Glomerular visceral epithelial cell (primary cell): ENCODE measurements around the gene RRP12.
"Not testable (repeated sequence)": the region's sequence is repeated elsewhere in the genome, so short reads cannot be mapped to it uniquely, and the experiment has no call there.

Experiments used
- DNase-seq: peaks from one replicate; pipeline ENCODE4 v3.0.0-alpha.2; 2016; ENCODE audit errors: extremely low spot score

Gene RRP12, protein sequence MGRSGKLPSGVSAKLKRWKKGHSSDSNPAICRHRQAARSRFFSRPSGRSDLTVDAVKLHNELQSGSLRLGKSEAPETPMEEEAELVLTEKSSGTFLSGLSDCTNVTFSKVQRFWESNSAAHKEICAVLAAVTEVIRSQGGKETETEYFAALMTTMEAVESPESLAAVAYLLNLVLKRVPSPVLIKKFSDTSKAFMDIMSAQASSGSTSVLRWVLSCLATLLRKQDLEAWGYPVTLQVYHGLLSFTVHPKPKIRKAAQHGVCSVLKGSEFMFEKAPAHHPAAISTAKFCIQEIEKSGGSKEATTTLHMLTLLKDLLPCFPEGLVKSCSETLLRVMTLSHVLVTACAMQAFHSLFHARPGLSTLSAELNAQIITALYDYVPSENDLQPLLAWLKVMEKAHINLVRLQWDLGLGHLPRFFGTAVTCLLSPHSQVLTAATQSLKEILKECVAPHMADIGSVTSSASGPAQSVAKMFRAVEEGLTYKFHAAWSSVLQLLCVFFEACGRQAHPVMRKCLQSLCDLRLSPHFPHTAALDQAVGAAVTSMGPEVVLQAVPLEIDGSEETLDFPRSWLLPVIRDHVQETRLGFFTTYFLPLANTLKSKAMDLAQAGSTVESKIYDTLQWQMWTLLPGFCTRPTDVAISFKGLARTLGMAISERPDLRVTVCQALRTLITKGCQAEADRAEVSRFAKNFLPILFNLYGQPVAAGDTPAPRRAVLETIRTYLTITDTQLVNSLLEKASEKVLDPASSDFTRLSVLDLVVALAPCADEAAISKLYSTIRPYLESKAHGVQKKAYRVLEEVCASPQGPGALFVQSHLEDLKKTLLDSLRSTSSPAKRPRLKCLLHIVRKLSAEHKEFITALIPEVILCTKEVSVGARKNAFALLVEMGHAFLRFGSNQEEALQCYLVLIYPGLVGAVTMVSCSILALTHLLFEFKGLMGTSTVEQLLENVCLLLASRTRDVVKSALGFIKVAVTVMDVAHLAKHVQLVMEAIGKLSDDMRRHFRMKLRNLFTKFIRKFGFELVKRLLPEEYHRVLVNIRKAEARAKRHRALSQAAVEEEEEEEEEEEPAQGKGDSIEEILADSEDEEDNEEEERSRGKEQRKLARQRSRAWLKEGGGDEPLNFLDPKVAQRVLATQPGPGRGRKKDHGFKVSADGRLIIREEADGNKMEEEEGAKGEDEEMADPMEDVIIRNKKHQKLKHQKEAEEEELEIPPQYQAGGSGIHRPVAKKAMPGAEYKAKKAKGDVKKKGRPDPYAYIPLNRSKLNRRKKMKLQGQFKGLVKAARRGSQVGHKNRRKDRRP (N-terminal part only)

DNA sequence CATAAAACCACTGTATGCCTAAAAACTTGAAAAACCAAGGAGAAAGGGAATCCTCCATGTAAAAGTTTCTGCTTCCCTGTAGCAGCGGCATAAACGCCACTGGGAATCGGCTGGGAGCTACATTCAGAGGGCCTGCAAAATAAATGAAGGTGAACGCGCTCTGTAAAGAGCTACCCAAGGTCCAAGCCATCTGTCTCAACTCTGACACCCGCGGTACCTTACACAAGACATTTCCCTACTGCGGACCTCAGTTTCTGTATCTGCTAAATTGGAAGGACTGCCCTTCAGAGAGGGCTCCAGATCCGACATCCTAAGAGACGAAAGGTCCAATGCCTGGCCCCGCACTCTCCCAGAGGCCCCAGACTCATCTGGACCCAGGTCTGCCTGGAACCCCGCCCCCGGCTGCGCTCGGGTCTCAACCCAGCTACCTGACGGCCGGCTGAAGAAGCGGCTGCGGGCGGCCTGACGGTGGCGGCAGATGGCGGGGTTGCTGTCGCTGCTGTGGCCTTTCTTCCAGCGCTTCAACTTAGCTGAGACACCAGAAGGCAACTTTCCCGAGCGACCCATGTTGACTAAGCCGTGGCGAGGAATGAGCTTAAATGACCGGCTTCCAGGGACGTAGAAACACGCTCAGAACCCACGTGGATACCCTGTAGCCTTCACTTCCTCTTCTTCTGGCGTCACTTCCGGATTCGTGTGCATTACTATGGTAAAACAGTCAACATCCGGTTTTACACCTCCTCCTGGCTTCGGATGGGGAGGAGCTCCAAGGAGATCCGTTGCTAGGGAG, at the start of gene RRP12:
RRP12 (minus strand) TSS at position 676 of the 790 bp plus-strand sequence; CDS start at position 567, 109 bp downstream.
- DNase-seq, result peak; percentile 95

- no peak for DNase-seq
Measured at GRCh38 chr10:97450828-97451227, 49.7 kb upstream of the RRP12 start.

GRCh38 chr10:97445722-97446639, 44.8 kb upstream of the RRP12 start, which contains the start of the genes EXOSC1 and ZDHHC16:
TSS of gene EXOSC1 (minus strand) at chr10:97446006. CDS start at chr10:97445985, 21 bp downstream.
TSS of gene ZDHHC16 (plus strand) at chr10:97446175. CDS start at chr10:97451676, 5,501 bp downstream.
- peak; percentile 95 for DNase-seq

- DNase-seq, result no peak
Measured at GRCh38 chr10:97445357-97445721, 44.2 kb upstream of the RRP12 start.

GRCh38 chr10:97444212-97444611, 43.1 kb upstream of the RRP12 start:
- DNase-seq, result no peak

GRCh38 chr10:97442277-97442676, 41.1 kb upstream of the RRP12 start:
- DNase-seq, result no peak

DNA sequence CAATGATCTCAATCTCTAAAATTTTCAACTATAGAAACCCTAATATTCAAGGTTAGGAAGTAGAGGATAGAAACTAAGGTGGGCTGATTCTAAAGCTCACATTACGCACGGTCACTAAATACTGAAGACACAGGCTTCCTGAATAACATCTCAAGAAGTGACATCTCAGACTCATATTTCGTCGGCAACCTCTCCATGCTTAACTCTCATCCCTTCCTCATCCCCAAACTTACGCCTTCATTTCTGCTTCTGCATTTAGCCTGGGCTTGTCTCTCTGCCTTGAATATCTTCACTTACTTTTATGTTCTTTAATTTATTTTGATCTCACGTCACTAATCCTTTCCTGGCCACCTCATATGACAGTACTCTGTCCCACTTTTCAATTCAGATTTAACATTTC, 34.1 kb upstream of the RRP12 start:
- DNase-seq, result no peak

DNA sequence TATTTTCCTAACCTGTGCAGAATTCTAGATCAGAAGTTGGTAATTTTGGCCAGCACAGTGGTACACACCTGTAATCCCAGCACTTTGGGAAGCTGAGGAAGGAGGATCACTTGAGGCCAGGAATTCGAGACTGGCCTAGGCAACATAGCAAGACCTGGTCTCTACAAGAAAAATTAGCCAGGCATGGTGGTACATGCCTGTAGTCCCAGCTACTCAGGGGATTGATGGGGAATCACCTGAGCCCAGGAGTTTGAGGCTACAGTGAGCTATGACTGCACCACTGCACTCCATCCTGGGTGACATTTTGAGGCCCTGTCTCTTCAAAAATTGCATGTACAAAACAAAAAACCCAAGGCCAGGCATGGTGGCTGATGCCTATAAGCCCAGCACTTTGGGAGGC, 33.4 kb upstream of the RRP12 start:
- no peak for DNase-seq

DNA sequence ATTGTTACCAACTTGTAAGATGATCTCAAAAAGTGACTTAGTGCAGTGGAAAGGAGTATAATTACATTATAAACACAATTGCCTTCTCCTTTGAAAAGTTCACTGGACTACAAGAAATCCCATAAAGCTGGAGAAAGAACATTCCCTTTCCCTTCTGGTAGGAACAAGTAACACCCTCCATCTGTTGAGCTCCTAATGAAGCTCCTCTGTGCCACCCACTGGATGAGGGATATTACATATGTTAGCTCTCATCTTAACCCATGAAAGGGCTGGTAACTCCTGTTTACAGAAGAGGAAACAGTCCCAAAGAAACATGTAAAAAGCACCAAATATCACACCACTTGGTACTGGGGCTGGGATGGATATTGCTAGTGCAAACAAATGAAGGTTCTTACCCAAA, 32.9 kb upstream of the RRP12 start:
- no peak for DNase-seq

- no peak for DNase-seq
Measured at GRCh38 chr10:97428572-97428981, 27.4 kb upstream of the RRP12 start.

DNA sequence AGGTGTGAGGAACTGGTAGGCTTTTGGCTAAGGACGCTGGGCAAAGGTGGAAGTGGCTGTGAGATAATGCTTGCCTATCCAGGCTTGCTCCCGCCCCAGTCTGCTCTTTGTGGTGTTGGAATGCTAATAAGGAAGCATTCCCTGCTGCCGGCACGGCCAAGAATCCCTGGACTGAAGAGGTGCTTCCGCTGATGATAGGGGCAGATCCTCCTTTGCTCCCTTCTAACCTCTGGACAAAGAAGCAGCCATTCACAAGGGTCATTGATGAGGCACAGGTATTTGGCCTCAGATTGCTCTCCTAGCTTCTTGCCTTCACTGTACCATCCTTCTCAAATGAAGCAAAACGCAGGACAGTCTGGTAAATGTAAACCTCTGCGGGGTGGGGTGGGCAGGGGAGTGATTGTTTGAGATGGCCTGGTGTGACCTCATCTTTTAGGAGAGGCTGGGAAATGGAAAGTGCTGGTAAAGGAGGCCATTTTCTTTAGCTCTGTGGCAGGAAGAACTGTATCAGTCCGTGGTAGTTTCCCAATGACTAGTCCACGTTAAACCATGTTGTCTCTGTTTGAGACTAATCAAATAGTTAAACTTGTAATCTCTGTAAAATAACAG, 26.5 kb upstream of the RRP12 start:
- peak; percentile 74 for DNase-seq

DNA sequence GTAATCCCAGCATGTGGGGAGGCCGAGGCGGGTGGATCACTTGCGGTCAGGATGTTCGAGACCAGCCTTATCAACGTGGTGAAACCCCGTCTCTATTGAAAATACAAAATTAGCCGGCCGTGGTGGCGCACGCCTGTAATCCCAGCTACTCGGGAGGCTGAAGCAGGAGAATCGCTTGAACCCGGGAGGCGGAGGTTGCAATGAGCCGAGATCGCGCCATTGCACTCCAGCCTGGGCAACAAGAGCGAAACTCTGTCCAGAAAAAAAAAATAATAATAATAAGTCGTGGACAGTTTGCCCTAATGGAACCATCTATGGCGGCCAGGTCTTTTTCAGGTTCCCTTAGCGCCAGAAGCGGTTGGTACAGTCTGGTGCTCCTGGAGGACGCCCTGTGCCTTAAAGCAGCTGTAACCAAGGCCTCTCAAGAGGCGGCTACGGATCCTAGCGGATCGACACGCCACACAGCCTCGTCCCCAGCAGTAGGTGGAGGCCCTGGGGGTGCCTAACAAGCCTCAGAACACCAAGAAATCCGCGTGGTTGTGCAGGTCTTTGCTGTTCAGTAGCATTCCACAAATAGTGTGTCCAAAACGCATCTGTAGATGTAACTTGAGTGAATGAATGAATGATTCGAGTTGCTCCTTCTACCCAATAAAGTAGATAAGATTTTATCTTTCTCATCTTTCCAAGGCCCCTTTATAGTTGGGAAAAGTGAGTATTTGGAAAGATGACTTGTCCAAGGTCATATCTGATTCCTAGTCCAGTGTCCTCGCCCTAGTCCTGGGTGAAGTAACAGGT, 25.8 kb upstream of the RRP12 start:
- DNase-seq, result no peak

GRCh38 chr10:97425964-97426775, 25.0 kb upstream of the RRP12 start, which contains the start of gene PGAM1:
TSS of gene PGAM1 (plus strand) at chr10:97426191. CDS start at chr10:97426308, 117 bp downstream.
- DNase-seq, result peak; percentile 98

DNA sequence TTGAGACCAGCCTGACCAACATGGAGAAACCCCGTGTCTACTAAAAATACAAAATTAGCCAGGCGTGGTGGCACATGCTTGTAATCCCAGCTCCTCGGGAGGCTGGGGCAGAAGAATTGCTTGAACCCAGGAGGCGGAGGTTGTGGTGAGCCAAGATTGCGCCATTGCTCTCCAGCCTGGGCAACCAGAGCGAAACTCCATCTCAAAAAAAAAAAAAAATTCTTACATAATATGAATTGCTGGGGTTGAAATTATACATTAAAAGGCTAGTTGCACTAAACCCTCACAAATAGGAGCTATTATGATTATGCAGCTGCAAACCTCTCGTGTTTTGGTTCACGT, 22.6 kb upstream of the RRP12 start:
- not testable (repeated sequence) for DNase-seq

- no peak for DNase-seq
Measured at GRCh38 chr10:97416565-97416964, 15.4 kb upstream of the RRP12 start.

GRCh38 chr10:97412891-97413304, 11.8 kb upstream of the RRP12 start:
- peak; percentile 56 for DNase-seq

GRCh38 chr10:97411406-97411805, 10.3 kb upstream of the RRP12 start:
- DNase-seq, result peak; percentile 87
